Peyer's patch (tissue), 4 donors: ENCODE results near the gene NARF.

Experiments
- CTCF ChIP-seq, 6 experiments: fragments of 450-650 bp in 4 of 6; fragments of 200-600 bp in 2 of 6; sonication (generic) in 1 of 6; IDR thresholded peaks; one replicate each; pipeline ENCODE4 v1.5.1; 2017 to 2019; ENCODE audit warnings: antibody characterized with exemption in 6 of 6, mild to moderate bottlenecking in 3 of 6, moderate library complexity in 1 of 6
- POLR2A ChIP-seq, 2 donors: fragments of 450-650 bp; IDR thresholded peaks; one replicate each; pipeline ENCODE4 v1.5.1; 2017; ENCODE audit warnings: antibody characterized with exemption in 2 of 2, mild to moderate bottlenecking in 2 of 2, moderate library complexity in 2 of 2

DNA sequence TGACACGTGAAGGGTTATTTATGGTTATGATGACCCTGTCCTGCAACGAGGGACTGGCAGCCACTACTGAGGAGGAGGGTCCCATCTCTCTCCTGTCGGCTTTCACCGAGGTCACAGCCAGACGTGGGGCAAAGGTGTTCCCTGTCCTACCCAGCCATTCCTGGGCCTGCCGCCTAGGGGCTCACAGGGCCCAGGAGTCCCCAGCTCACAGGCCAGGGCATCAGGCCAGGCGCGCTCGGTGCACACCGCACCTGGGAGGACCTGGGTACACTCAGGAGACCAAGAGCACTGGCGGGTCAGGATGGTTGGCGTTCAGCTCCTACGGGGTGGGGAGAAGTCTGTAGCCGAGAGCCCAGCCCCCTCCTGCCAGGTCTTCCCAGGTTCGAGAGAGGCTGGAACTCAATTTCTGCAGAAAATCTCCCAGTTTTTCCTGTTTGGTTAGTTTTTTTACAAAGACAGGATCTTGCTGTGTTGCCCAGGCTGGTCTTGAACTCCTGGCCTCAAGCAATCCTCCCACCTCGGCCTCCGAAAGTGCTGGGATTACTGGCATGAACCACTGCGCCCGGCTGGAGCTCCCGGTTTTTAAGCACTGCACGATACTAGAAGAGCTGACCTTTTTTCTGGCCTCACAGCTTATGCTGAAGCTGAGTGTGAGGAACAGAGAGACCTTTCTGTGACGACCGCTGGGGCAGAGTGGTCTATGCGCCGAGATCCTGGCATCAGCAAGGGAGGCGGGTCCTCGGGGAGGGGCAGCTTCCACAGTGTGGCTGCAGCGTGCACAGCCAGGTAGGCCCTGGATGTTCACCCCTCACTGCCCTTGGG lies 15.7 kb upstream of the NARF start:
- TF ChIP-seq POLR2A (IDR thresholded peaks at IDR 0.05): no peak
- TF ChIP-seq CTCF (IDR thresholded peaks at IDR 0.05): no peak
